Measurements from ENCODE around the gene DDR1.
"Not testable (repeated sequence)": the region's sequence is repeated elsewhere in the genome, so short reads cannot be mapped to it uniquely, and the experiment has no call there.

DDR1 gene

GRCh38 chr6:30883685-30884520, at the start of gene DDR1:
Gene DDR1 (plus strand): TSS chr6:30884519. CDS start chr6:30888730, 4,211 bp downstream.
- peak in 2 of 4 experiments; percentile 29 to 43 for DNase-seq (ENCODE audit: low read depth in 4 of 4, low spot score in 1 of 4)

DNA sequence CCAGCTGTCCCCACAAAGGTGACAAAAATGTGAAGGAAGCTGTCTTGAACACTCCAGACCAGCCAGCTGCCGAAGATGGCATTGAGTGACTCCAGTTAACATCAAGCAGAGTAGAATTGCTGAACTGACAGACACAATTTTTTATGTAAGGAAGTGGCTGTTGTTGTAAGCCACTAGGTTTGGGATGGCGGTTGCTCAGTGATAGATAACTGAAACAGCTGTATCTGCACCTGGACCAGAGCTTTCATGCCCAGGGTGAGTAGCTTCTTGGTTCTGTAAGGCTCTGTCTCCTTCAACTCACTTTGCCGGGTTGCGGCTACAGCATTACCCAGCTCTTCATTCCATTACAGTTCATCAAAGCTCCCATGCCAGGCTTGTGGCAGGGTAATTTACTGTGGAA, 49.7 kb upstream of the DDR1 start:
- no peak for DNase-seq (ENCODE audit: low read depth in 4 of 4, low spot score in 1 of 4)

DNA sequence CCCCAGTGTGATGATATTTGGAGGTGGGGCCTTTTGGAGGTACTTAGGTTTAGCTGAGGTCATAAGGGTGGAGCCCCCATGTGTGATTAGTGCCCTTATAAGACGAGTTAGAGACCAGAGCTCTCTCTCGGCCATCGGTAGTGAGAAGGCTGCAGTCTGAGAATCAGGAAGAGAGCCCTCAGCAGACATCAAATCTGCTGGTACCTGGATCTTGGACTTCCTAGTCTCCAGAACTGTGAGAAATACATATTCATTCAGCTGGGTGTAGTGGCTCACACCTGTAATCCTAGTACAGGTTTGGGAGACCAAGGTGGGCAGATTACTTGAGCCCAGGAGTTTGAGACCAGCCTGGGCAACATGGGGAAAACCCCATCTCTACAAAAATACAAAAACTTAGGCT, 48.7 kb upstream of the DDR1 start:
- no peak for DNase-seq (ENCODE audit: low read depth in 4 of 4, low spot score in 1 of 4)

DNA sequence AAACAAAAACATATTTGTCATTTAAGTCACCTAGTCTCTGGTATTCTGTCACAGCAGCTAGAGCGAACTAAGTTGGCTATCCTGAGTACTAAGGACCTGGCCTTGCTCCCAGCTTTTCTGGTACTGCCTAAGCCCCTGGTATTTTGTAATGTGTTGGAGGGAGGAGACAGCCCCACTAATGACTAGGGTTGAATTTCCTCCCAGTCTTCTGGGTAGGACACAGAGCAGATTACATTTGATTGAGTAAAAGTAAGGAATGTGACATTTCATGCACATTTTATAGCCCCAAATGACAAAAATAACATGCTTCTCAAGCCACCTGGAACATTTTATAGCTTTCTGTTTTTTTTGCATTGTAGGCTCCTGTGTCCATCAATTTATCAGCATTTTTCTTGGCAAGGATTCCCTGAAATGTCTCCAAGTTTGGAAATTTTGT, 47.9 kb upstream of the DDR1 start:
- no peak for DNase-seq (ENCODE audit: low read depth in 4 of 4, low spot score in 1 of 4)

DNA sequence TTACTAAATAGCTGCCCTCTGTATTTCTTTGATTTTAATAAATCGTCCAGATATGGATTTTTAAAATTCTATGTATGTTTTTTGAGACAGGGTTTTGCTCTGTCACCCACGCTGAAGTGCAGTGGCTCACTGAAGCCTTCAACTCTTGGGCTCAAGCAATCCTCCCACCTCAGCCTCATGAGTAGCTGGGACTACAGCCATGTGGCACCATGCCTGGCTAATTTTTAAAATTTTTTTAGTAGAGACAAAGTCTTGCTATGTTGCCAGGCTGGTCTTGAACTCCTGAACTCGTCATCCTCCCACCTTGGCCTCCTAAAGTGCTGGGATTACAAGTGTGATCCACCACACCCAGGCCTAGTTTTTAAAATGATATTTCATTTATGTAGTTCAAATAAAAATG, 47.4 kb upstream of the DDR1 start:
- DNase-seq (ENCODE audit: low read depth in 4 of 4, low spot score in 1 of 4) = no peak

DNA sequence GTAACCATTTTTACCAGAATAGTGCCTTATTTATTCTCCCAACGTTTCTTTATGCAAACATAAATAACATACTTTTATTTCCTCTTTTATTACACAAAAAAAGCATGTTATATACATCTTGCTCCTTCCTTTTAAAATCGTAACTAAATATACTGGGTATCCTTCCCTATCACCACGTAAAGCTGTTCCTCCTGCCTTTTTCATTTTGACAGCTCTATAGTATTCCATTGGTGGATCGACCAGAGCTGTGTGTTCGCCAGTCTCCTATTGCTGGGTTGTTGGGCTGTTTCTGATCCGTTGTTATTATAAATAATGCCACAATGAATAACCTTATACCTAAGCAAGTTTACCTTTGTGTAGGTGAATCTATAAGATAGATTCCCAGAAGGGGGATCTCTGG, 46.9 kb upstream of the DDR1 start:
- DNase-seq (ENCODE audit: low read depth in 4 of 4, low spot score in 1 of 4) = no peak

DNA sequence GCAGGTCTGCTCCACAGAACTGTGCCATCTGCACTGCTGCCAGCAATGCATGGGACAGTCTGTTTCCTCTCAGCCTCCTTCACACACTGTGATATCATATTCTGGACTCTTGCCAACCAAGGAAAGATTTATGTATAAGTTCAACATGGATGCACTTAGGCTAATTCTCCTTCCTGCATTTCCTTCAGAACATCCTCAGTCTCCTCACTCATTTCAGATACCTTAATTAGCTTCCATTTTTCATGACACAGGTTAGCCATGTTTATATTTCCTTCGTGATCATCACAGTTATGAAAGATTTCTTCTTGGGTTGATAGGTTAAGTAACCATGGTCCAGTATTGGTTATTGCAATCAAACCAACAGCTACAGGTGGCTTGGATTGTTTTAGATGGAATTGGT, 46.4 kb upstream of the DDR1 start:
- DNase-seq (ENCODE audit: low read depth in 4 of 4, low spot score in 1 of 4) = no peak

DNA sequence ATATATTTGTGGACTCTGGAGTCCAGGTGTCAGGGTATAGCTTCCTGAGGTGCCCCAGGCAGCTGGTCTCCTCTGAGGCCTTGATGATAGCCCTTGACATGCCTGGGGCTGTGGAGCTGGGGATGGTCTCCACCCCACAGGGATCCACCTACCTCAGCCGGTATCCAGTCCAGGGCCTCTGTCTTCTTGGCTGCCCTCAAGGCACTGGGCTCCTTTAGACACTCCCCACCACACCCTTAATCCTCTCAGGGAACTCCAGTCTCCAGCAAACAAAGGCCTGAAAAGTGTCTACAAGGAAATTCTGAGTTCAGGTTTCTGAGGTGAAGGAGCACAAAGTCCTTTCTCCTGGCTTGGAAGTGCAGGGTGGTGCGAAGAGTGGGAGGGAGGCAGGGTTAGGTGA, 44.6 kb upstream of the DDR1 start:
- no peak for DNase-seq (ENCODE audit: low read depth in 4 of 4, low spot score in 1 of 4)

DNA sequence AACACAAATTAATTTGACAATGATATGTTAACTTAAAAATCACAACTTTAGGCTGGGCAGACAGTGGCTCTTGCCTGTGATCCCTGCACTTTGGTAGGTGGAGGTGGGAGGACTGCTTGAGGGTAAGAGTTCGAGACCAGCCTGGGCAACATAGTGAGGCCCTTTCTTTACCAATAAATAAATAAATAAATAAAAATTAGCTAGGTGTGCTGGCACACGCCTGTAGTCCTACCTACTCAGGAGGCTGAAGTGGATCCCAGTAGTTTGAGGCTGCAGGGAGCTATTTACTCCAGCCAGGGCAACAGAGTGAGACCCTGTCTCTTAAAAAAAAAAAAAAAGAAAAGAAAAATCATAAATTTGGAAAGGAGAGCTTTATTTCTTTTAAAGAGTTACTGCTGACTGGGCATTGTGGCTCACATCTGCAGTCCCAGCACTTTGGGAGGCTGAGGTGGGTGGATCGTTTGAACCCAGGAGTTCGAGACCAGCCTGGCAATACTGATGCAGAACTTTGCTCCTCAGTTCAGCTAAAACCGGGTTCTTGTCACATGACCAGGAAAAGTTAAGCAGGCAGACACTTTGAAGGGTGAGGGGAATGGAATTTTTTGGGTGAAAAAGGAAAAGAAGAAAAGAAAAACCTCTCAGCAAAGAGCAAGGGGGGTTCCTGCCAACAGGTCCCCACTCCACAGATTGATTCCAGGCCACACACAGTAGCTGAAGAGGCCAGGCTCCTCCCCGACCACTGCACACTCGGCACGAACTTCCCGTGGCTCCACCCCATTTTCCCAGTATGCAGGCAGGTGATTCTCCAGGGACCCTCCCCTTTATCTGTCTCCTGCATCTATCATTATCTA, 44.0 kb upstream of the DDR1 start:
- DNase-seq (ENCODE audit: low read depth in 4 of 4, low spot score in 1 of 4) = no peak

DNA sequence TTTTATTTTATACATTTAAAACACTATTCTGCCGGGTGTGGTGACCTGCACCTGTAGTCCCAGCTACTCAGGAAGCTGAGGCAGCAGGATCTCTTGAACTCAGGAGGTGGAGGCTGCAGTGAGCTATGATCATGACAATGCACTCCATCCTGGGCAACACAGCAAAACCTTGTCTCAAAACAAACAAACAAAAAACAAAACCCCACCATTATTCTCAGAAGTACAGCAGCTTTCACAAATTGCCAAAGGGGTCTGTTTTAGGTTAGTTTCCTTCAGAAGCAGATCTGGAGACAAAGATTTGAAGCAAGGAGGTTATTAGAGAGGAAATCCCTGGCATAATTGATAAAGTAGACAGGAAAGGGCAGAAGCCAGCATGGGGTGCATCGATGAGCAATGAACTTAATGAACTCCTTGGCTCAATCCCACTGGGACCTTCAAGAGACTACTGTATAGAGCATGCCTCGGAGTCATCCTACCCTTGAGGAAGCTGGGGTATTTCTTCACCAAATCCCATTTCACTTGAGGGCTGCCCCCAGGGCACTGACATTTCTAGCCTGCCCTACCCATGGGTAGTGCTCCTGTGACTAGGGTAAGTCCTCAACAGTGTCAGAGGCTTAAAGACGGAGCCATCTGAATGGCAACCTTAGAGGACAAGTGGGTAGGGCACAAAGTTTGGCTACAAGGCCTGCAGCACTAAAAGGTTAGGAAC, 43.2 kb upstream of the DDR1 start:
- DNase-seq (ENCODE audit: low read depth in 4 of 4, low spot score in 1 of 4) = no peak

DNA sequence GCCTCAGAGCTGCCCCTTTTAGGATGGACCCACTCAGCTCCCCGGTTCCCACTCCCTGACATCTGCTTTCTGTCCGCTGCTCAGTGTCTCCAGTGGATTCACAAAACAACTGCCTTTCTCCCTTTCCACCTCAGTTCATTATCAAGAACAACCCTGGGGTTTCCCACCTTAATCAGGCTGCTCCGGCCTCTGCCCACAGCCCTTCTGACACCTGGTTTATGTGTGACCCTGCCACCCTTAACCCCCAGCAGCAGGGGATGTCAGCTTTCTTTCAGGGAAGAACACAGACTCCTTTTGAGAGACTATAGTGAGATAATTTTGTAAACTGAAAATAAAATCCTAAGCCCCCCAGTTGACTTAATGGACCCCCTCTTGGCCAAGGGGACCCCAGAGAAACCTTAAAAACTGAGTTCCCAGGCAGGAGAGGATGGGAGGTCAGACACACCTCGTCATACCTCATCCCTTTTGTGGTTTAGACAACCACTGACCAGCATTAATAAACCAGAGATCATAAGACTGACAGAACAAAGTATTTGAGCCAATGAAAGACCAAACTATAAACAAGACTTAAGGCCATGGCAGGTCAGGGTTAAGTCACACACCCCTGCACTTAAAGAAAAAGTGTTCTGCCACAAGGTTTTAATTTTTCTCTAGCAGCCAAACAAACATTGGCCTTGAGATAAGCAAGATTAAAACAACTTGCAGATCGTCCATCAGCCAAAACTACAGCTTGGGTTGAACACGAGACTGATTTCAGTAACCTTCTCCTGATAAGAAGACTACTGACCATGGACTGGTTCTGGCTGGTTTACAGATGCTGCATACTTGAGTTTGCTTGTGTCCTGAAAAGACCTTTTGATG, 42.4 kb upstream of the DDR1 start:
- DNase-seq (ENCODE audit: low read depth in 4 of 4, low spot score in 1 of 4) = no peak

DNA sequence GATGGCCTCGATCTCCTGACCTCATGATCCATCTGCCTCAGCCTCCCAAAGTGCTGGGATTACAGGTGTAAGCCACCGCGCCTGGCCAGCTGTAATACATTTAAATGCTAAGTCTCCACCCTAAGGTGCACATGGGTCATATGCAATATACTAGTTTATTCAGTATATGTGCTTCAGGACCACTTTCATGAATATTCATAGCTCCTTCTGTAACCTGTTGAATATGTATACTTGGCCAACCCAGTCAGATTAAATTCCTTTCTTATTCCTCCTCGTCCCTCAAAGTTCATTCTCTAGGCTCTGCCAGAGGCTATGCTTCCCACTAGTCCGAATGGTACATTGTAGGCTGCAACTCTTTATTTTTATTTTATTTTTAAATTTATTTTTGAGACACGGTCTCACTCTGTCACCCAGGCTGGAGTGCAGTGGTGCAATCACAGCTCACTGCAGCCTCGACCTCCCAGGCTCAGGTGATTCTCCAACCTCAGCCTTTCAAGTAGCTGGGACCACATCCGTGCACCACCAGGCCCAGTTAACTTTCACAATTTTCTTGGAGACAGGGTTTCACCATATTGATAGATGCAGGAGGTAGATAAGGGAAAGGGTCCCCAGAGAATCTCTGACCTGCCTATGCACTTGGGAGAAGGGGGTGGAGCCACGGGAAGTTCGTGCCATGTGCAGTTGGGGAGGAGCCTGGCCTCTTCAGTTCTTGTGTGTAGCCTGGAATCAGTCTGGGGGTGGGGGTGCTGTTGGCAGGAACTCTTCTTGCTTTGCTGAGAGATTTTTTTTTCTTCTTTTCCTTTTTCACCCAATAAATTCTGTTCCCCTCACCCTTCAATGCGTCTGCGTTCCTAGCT, 41.3 kb upstream of the DDR1 start:
- no peak for DNase-seq (ENCODE audit: low read depth in 4 of 4, low spot score in 1 of 4)

GRCh38 chr6:30843611-30843998, 40.7 kb upstream of the DDR1 start:
- DNase-seq (ENCODE audit: low read depth in 4 of 4, low spot score in 1 of 4) = no peak

DNA sequence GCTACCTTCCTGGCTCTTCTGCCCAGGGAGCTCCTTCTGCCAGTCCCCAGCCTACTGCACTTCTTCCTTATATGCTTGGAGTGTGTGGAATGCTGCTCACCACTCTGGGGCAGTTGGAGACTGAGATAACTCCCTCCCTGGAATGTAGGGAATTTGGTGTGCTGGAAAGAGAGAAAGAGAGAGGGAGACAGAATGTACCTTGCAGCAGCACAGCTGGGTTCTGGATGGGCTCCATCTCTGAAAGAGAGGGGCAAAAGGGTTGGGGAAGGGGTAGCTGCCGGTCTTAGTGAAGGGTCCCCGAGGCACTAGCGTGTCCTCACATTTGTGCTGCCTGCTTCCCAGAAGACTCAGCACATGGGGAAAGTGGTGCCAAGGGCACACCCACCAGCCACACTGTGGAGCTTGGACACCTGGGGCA, 40.2 kb upstream of the DDR1 start:
- DNase-seq (ENCODE audit: low read depth in 4 of 4, low spot score in 1 of 4) = no peak

- DNase-seq (ENCODE audit: low read depth in 4 of 4, low spot score in 1 of 4) = no peak
These were observed 39.1 kb upstream of the DDR1 start for GRCh38 chr6:30845183-30845582.

DNA sequence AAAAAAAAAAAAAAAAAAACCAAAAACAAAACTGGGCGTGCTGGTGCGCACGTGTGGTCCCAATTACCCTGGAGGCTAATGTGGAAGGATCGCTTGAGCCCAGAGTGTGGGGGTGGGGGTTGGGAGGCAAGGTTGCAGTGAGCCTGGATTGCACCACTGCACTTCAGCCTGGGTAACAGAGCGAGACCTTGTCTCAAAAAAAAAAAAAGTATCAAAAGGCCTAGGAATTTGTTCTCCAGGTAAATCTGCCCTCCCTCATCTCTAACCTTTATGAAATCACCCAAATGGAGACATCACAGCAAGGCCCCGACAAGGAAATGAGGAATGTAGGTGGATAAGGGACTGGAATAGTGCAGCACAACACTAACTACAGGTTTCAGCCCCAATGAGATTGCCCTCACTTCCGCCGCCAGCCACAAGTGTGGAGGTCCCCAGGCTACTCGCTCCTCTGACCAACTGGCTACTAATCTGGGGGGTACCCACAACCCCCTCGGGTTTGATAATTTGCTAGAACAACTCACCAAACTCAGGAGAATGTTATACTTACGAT, 36.8 kb upstream of the DDR1 start:
- no peak for DNase-seq (ENCODE audit: low read depth in 4 of 4, low spot score in 1 of 4)

GRCh38 chr6:30847971-30848436, 36.3 kb upstream of the DDR1 start:
- DNase-seq (ENCODE audit: low read depth in 4 of 4, low spot score in 1 of 4) = no peak

GRCh38 chr6:30849903-30850651, 34.2 kb upstream of the DDR1 start:
- no peak for DNase-seq (ENCODE audit: low read depth in 4 of 4, low spot score in 1 of 4)

- not testable (repeated sequence) for DNase-seq (ENCODE audit: low read depth in 4 of 4, low spot score in 1 of 4)
These were observed 31.9 kb upstream of the DDR1 start for GRCh38 chr6:30852459-30852858.
